ENCODE data around the gene RRAD.

RRAD gene

GRCh38 chr16:66918355-66918754 is 7.0 kb downstream of the RRAD start:
- Histone ChIP-seq H3K36me3 (replicated peaks) (no peaks in the 10 kb centered on the region), H3K27me3 (replicated peaks) (peaks cover 8% of the 10 kb centered on the region), H3K4me3 (ENCODE audit: low read depth, low read length) (no peak overlapping the region), H3K27ac (no peak overlapping the region)
- DNase-seq, result no peak
- in situ Hi-C loops (cut with HindIII; ENCODE audit: low pct_ligation_motif_present, low sequenced_read_pairs), result no loop called here
- no peak for TF ChIP-seq CTCF (IDR thresholded peaks at IDR 0.05; ENCODE audit: low read depth, low read length, missing control alignments)

- TF ChIP-seq CTCF (IDR thresholded peaks at IDR 0.05; ENCODE audit: low read depth, low read length, missing control alignments), result no peak
- Histone ChIP-seq H3K27ac (no peak overlapping the region), H3K36me3 (replicated peaks) (no peaks in the 10 kb centered on the region), H3K27me3 (replicated peaks) (peaks cover 8% of the 10 kb centered on the region), H3K4me3 (ENCODE audit: low read depth, low read length) (no peak overlapping the region)
- in situ Hi-C loops (cut with HindIII; ENCODE audit: low pct_ligation_motif_present, low sequenced_read_pairs), result no loop called here
- no peak for DNase-seq
Observed at GRCh38 chr16:66917741-66918140, 7.6 kb downstream of the RRAD start.

GRCh38 chr16:66916518-66916917 is 8.8 kb downstream of the RRAD start:
- in situ Hi-C loops (cut with HindIII; ENCODE audit: low pct_ligation_motif_present, low sequenced_read_pairs), result no loop called here
- Histone ChIP-seq H3K27ac (no peak overlapping the region), H3K36me3 (replicated peaks) (no peaks in the 10 kb centered on the region), H3K27me3 (replicated peaks) (peaks cover 8% of the 10 kb centered on the region), H3K4me3 (ENCODE audit: low read depth, low read length) (no peak overlapping the region)
- DNase-seq, result no peak
- TF ChIP-seq CTCF (IDR thresholded peaks at IDR 0.05; ENCODE audit: low read depth, low read length, missing control alignments), result no peak

- H3K27me3 ChIP-seq (replicated peaks), result peaks cover 5% of the 10 kb centered on the region
- no peak for TF ChIP-seq CTCF (IDR thresholded peaks at IDR 0.05; ENCODE audit: low read depth, low read length, missing control alignments)
Observed at GRCh38 chr16:66915041-66915440, 10.3 kb downstream of the RRAD start.

GRCh38 chr16:66914541-66914940 is 10.8 kb downstream of the RRAD start:
- no peaks in the 10 kb centered on the region for H3K36me3 ChIP-seq (replicated peaks)
- no peak for TF ChIP-seq CTCF (IDR thresholded peaks at IDR 0.05; ENCODE audit: low read depth, low read length, missing control alignments)
- DNase-seq, result no peak
- no peak overlapping the region for H3K27ac ChIP-seq
- in situ Hi-C loops (cut with HindIII; ENCODE audit: low pct_ligation_motif_present, low sequenced_read_pairs), result no loop called here
- no peak overlapping the region for H3K4me3 ChIP-seq (ENCODE audit: low read depth, low read length)
- H3K27me3 ChIP-seq (replicated peaks), result peaks cover 4% of the 10 kb centered on the region

More at GRCh38 chr16:66915041-66915440, 10.3 kb downstream of the RRAD start:
- Histone ChIP-seq H3K27ac (no peak overlapping the region), H3K4me3 (ENCODE audit: low read depth, low read length) (no peak overlapping the region), H3K36me3 (replicated peaks) (no peaks in the 10 kb centered on the region)
- in situ Hi-C loops (cut with HindIII; ENCODE audit: low pct_ligation_motif_present, low sequenced_read_pairs), result no loop called here
- DNase-seq, result no peak

- Histone ChIP-seq H3K36me3 (replicated peaks) (no peaks in the 10 kb centered on the region), H3K4me3 (ENCODE audit: low read depth, low read length) (no peak overlapping the region), H3K27me3 (replicated peaks) (no peaks in the 10 kb centered on the region), H3K27ac (no peak overlapping the region)
- in situ Hi-C loops (cut with HindIII; ENCODE audit: low pct_ligation_motif_present, low sequenced_read_pairs), result no loop called here
- no peak for TF ChIP-seq CTCF (IDR thresholded peaks at IDR 0.05; ENCODE audit: low read depth, low read length, missing control alignments)
- no peak for DNase-seq
Observed at GRCh38 chr16:66913711-66914110, 11.6 kb downstream of the RRAD start.
